ENCODE results near the gene KDM1A.
A peak's percentile ranks its signal among the peaks of the same experiment; 100 is the strongest.

KDM1A gene

DNA sequence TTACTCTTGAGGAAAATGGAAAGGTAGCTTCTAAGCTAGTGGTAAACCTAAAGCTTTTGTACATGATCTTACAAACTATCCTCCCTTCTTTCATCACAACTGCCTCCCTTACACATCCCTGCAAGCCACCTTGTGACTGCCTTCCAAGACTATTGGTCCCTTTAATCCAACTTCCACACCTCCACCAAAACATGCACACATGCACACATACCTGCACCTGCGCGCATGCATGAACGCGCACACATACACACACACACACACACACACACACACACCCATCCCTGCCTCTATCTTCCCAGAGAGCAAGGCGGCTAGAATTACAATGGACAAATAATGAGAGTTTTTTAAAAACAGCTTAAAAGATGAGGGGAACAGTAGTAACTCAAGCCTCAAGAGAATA is 91.1 kb downstream of the KDM1A start:
- H3K4me3 ChIP-seq (ENCODE audit: low read depth, low read length) = no peak overlapping the region
- TF ChIP-seq, protein P1, sequence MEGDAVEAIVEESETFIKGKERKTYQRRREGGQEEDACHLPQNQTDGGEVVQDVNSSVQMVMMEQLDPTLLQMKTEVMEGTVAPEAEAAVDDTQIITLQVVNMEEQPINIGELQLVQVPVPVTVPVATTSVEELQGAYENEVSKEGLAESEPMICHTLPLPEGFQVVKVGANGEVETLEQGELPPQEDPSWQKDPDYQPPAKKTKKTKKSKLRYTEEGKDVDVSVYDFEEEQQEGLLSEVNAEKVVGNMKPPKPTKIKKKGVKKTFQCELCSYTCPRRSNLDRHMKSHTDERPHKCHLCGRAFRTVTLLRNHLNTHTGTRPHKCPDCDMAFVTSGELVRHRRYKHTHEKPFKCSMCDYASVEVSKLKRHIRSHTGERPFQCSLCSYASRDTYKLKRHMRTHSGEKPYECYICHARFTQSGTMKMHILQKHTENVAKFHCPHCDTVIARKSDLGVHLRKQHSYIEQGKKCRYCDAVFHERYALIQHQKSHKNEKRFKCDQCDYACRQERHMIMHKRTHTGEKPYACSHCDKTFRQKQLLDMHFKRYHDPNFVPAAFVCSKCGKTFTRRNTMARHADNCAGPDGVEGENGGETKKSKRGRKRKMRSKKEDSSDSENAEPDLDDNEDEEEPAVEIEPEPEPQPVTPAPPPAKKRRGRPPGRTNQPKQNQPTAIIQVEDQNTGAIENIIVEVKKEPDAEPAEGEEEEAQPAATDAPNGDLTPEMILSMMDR (IDR thresholded peaks at IDR 0.05; ENCODE audit: insufficient read depth, low read depth, low read length, missing control alignments) = no peak
- DNase-seq (ENCODE audit: low read depth) = no peak

DNA sequence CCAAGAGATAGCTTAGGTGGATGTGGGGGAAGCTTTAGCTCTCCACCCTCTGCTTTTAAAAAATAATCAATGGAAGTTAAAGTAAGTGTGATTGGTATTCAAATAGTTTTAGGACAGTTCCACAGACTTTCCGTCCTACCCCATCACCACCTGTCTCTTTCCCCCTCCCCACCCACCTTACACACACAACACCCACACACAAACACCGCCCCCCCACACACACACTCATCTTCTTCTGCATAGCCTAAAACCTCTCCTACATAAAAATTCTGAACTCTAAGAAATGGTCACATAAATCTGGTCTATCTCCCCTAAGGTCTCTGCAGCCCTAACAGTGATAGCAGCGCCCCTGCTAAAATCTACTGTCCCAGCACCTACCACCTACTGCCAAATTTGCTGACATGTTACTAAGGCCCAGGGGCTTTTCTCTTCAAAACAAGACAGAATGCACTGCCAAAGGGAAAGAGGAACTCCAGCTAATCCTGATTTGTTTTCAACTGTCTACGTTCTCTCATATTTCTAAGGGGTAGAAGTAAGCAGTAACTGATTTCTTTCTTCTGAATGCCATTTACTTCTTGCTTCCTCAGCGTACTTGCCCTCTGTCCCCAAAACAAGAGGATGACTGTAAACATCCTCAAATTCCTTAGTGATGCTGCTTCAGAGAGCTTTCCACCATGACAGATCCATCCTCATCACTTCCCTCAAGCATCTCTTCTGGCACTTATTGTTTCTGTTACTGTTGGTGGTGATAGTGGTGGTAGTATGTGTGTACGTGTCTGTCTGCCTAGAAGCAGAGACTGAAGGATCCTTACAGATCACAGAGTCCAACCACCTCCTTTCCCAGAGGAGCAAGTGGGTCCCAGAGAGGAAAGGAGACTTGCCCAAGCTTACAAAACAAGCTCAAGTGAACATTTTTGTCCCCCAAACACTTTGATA is 92.6 kb downstream of the KDM1A start:
- DNase-seq (ENCODE audit: low read depth) = no peak
- no peak overlapping the region for H3K4me3 ChIP-seq (ENCODE audit: low read depth, low read length)
- TF ChIP-seq, protein P1 (IDR thresholded peaks at IDR 0.05; ENCODE audit: insufficient read depth, low read depth, low read length, missing control alignments) = no peak

DNA sequence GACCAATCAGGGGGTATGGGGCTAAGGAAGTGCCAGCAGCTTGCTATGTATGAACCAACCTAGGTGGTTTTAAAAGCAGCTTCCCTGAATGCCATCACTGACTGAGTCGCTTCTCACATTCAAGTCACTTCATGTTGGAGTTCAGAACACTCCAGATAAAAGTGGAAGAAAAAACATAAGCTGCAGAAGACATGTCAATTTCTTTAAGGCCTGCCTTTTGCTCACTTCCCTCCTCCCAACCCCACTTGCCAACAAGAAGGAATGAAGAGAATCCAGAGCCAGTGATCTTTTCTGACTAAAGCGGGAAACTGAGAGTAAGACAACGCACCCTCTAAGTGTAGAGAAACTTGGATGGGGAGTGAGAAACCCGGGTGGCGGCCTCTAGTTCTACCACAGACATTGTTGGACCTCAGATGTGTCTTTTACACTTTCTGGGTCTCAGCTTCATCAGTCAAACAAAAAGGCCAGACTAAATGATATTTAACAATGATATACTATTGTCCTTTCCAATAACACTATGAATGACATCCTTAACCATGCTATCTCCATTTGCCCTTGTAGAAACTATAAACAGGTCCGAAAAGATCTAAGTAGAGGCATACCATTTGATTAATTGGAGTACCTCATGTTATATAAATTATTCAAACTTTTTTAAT is 95.3 kb downstream of the KDM1A start:
- H3K4me3 ChIP-seq (ENCODE audit: low read depth, low read length) = no peak overlapping the region
- peak; percentile 13 for DNase-seq (ENCODE audit: low read depth)
- TF ChIP-seq, protein P1 (IDR thresholded peaks at IDR 0.05; ENCODE audit: insufficient read depth, low read depth, low read length, missing control alignments) = no peak

DNA sequence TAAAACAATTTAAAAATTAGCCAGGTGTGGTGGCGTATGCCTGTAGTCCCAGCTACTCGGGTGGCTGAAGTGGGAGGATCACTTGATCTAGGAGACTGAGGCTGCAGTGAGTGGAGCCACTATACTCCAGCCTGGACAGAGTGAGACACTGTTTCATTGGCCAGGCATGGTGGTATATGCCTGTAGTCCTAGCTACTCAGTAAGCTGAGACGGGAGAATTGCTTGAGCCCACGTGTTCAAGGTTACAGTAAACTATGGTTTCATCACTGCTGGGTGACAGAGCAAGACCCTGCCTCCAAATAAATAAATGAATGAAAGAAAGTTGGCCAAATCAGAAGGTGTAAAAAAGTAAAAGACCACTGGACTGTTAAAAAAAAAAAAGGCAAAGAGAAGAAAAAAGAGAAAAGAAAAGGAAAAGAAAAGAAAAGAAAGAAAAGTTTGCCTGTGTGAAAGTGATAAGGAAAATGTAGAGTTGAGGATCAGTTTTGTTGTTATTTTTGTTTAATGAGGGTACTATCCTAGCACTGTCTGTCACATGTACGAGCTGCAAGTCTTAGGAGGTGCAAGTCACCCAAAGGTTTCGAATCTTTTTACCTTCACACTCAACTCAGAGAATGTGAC is 97.1 kb downstream of the KDM1A start:
- DNase-seq (ENCODE audit: low read depth) = no peak
- H3K4me3 ChIP-seq (ENCODE audit: low read depth, low read length) = no peak overlapping the region
- TF ChIP-seq, protein P1 (IDR thresholded peaks at IDR 0.05; ENCODE audit: insufficient read depth, low read depth, low read length, missing control alignments) = no peak

DNA sequence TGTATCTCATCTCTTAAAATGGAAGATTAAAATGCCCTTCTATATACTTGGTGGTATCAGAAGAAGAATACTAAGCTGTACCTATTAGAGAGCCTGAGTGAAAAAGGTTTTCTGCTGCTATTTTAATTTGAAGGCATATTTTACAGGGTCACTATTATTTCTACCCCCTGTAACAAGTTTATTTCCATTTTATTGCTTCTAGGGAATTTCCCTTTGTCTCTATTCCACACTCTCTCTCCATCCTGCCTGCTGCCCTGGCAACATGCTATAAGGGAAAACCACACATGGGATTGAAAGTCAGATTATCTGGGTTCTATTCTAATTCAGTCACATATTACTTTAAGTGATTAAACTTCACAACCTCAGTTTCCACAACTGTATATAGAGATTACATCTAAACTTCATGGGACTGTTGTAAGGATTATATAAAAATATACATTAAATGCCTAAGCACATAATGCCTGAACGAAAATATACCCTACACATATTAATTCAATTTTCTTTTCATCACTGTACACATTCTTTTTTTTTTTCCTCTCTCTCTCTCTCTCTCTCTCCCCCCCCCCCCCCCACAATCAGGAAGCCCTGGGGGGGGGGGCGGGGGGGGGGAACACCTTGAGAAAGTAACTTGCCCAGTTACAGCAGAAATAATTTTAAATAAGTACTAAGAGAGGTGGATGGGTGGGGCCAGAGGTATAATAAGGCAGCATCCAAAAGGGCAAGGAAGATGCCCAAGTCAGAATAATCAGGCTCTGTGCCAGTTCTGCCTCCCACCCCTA is 97.8 kb downstream of the KDM1A start:
- TF ChIP-seq, protein P1 (IDR thresholded peaks at IDR 0.05; ENCODE audit: insufficient read depth, low read depth, low read length, missing control alignments) = no peak
- no peak for DNase-seq (ENCODE audit: low read depth)

DNA sequence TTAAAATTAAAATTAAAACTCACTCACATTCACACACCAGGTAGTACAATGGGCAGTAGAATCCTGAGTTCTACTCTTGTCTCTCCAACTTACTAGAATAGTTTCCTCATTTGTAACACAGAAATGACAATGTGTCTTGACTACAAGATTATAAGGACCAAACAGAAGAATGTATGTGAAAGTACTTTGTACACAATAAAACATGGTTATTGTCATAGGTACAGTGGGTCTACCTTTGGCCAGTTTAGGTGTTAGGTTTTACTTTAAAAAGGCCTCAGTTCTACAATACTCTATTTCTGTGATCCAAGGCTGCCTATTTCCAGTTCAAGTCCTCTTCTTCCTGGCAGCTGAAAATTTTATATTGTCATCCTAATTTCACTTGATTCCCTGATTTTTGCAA is 99.1 kb downstream of the KDM1A start:
- TF ChIP-seq, protein P1 (IDR thresholded peaks at IDR 0.05; ENCODE audit: insufficient read depth, low read depth, low read length, missing control alignments) = no peak
- no peak for DNase-seq (ENCODE audit: low read depth)
- no peak overlapping the region for H3K4me3 ChIP-seq (ENCODE audit: low read depth, low read length)

More for the DNA sequence above, 97.8 kb downstream of the KDM1A start:
- H3K4me3 ChIP-seq (ENCODE audit: low read depth, low read length) = no peak overlapping the region
